ENCODE data around the gene DAAM2.

Gene DAAM2

DNA sequence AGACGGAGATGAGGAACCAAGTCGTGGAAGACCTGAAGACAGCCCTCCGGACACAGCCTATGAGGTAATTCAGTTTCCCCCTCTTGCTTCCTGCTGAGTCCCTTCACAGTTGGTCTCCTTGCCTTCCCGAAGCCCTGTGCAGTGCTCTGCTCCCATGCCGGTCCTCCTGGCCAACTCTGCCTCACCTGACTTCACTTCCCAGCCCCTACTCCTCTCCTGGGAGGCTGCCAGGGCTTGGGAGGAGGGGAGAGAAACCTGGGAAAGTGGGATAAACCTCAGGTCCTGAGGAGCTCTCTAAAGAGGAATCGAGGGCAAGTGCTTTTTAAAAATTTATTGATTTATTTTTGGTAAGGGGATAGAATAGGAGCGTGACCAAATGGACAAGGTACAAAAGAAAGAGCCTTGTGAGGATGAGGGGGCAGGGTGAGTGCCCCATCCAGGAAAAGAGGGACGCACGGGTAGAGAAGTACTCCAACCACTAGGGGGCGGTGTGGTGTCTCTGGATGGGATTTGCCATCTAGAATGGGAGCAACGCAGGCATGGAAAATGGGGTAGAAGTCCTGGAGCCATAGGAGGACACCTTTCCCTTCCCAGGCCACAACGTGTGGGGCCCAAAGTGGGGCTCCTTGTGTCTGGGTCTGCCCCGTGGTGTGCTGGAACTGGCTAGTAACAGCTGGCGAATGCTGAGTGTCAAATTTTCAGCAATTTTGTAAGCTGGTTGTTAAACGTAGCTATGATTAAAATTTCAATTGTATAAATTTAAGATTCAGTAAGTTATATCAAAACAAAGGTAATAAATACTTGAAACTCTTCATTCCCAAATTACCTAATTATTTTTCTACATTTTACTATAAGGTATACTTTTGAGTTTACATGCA lies 73.1 kb downstream of the DAAM2 start:
- Mint-ChIP-seq H3K4me1 (ENCODE audit: low read depth) (no peaks in the 10 kb centered on the region), H3K27me3 (peaks cover 4% of the 10 kb centered on the region), H3K27ac (no peak overlapping the region), H3K4me3 (no peak overlapping the region), H3K36me3 (ENCODE audit: low read depth) (no peaks in the 10 kb centered on the region), H3K9me3 (no peaks in the 10 kb centered on the region)

DNA sequence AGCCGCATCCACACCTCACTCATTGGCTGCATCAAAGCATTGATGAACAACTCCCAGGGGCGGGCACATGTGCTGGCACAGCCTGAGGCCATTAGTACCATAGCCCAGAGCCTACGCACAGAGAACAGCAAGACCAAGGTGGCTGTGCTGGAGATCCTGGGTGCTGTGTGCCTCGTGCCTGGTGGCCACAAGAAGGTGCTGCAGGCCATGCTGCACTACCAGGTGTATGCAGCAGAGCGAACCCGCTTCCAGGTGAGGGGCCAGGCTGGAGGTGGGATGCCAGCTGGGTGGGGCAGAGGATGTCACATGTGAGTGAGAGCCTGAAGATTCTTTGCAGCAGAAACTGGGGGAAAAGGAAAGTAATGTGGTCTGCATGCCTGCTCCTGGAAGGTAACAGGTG lies 75.4 kb downstream of the DAAM2 start:
- H3K4me3 Mint-ChIP-seq = no peak overlapping the region
- H3K27ac Mint-ChIP-seq = no peak overlapping the region
- H3K9me3 Mint-ChIP-seq = no peaks in the 10 kb centered on the region
- H3K4me1 Mint-ChIP-seq (ENCODE audit: low read depth) = no peaks in the 10 kb centered on the region
- H3K36me3 Mint-ChIP-seq (ENCODE audit: low read depth) = no peaks in the 10 kb centered on the region
- no peaks in the 10 kb centered on the region for H3K27me3 Mint-ChIP-seq

GRCh38 chr6:39870950-39871349 lies 78.8 kb downstream of the DAAM2 start:
- Mint-ChIP-seq H3K4me3 (no peak overlapping the region), H3K4me1 (ENCODE audit: low read depth) (no peaks in the 10 kb centered on the region), H3K27ac (no peak overlapping the region), H3K36me3 (ENCODE audit: low read depth) (no peaks in the 10 kb centered on the region), H3K9me3 (no peaks in the 10 kb centered on the region), H3K27me3 (no peaks in the 10 kb centered on the region)

GRCh38 chr6:39873439-39873838 lies 81.3 kb downstream of the DAAM2 start:
- Mint-ChIP-seq H3K27me3 (no peaks in the 10 kb centered on the region), H3K36me3 (ENCODE audit: low read depth) (no peaks in the 10 kb centered on the region), H3K9me3 (no peaks in the 10 kb centered on the region), H3K27ac (no peak overlapping the region), H3K4me3 (no peak overlapping the region), H3K4me1 (ENCODE audit: low read depth) (no peaks in the 10 kb centered on the region)

GRCh38 chr6:39876111-39876510 lies 83.9 kb downstream of the DAAM2 start:
- Mint-ChIP-seq H3K27me3 (no peaks in the 10 kb centered on the region), H3K36me3 (ENCODE audit: low read depth) (no peaks in the 10 kb centered on the region), H3K9me3 (no peaks in the 10 kb centered on the region), H3K27ac (no peak overlapping the region), H3K4me3 (no peak overlapping the region), H3K4me1 (ENCODE audit: low read depth) (no peaks in the 10 kb centered on the region)

- Mint-ChIP-seq H3K4me3 (no peak overlapping the region), H3K27ac (no peak overlapping the region), H3K36me3 (ENCODE audit: low read depth) (no peaks in the 10 kb centered on the region)
Observed at GRCh38 chr6:39876826-39877225, 84.7 kb downstream of the DAAM2 start.

DNA sequence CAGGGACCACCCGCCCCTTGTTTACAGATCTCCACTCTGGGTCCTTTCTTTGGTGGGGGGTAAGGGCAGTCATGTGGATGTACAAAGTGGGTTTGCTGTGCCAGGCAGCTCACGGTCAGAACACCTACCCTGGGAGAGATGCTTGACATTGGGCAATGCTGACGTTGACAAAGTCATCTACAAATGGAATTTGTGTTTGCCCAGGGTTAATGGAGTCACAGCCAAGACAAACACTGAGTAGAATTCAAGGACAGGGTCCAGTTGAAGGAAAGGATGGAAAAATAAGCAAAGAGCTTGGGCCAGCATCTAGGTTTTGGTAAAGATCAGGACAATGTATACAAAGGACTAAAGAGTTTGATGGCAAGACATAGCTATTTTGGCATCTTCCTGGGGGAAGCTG lies 87.4 kb downstream of the DAAM2 start:
- Mint-ChIP-seq H3K27me3 (no peaks in the 10 kb centered on the region), H3K4me3 (no peak overlapping the region), H3K27ac (no peak overlapping the region), H3K4me1 (ENCODE audit: low read depth) (no peaks in the 10 kb centered on the region), H3K36me3 (ENCODE audit: low read depth) (no peaks in the 10 kb centered on the region), H3K9me3 (no peaks in the 10 kb centered on the region)

More at GRCh38 chr6:39876826-39877225, 84.7 kb downstream of the DAAM2 start:
- Mint-ChIP-seq H3K27me3 (no peaks in the 10 kb centered on the region), H3K9me3 (no peaks in the 10 kb centered on the region), H3K4me1 (ENCODE audit: low read depth) (no peaks in the 10 kb centered on the region)

DNA sequence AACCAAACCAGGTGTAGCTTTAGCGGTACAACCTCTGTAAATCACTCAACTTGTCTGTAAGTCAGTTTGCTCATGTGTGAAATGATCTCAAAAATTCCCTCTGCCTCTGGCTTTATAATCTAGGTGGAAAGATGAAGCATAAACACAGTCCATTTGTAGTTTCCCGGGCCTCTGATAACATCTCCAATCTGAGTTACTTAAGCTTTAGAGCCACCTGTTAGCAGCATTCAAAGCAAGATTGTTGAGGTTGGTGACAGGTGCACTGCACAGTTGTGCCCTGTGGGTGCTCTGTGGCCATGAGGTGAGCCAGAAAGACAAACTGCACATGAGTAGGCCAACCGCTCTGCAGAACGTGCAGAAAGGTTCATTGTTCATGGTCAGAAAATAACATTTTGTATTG lies 88.4 kb downstream of the DAAM2 start:
- Mint-ChIP-seq H3K27me3 (no peaks in the 10 kb centered on the region), H3K4me3 (no peak overlapping the region), H3K4me1 (ENCODE audit: low read depth) (no peaks in the 10 kb centered on the region), H3K9me3 (no peaks in the 10 kb centered on the region), H3K36me3 (ENCODE audit: low read depth) (no peaks in the 10 kb centered on the region), H3K27ac (no peak overlapping the region)

DNA sequence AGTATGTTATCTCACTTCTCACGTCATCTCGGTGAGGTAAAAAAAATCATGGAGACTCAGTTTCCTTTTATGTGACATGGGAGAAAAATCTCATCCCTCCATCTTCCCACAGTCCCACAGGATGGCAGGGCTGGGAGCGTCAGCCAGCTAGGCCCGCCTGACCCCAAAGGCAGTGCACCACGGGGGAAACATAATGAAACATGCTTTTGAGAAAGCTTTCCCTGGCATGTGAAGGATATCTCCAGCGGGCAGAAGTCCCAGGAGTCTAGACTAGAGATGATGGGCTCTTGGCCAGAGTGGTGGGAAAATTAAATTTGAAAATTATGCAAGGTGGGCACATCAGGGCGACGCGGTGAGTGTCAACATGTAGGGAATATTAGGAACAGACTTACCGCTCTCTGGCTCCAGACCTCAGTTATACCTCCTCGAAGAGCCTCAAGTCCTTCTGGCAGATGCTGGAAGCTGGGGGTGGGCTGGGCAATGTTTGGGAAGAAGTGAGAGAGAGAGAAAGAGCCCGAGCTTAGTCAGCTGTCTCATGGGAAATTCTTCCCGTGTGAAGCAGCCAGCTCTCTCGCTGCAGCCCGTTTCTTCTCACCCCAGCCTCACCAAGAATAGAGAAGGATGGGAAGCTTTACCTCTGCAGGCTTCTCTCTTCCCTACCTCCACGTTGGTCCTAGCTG lies 89.8 kb downstream of the DAAM2 start:
- no peaks in the 10 kb centered on the region for H3K27me3 Mint-ChIP-seq
- H3K36me3 Mint-ChIP-seq (ENCODE audit: low read depth) = no peaks in the 10 kb centered on the region
- no peak overlapping the region for H3K4me3 Mint-ChIP-seq
- H3K4me1 Mint-ChIP-seq (ENCODE audit: low read depth) = no peaks in the 10 kb centered on the region
- H3K9me3 Mint-ChIP-seq = no peaks in the 10 kb centered on the region
- H3K27ac Mint-ChIP-seq = no peak overlapping the region

- H3K4me3 Mint-ChIP-seq = no peak overlapping the region
- no peaks in the 10 kb centered on the region for H3K4me1 Mint-ChIP-seq (ENCODE audit: low read depth)
- H3K36me3 Mint-ChIP-seq (ENCODE audit: low read depth) = no peaks in the 10 kb centered on the region
- no peak overlapping the region for H3K27ac Mint-ChIP-seq
- H3K9me3 Mint-ChIP-seq = no peaks in the 10 kb centered on the region
- no peaks in the 10 kb centered on the region for H3K27me3 Mint-ChIP-seq
Observed at GRCh38 chr6:39882531-39882899, 90.3 kb downstream of the DAAM2 start.

GRCh38 chr6:39884696-39885095 lies 92.5 kb downstream of the DAAM2 start:
- no peaks in the 10 kb centered on the region for H3K27me3 Mint-ChIP-seq

GRCh38 chr6:39885691-39886090 lies 93.5 kb downstream of the DAAM2 start:
- no peaks in the 10 kb centered on the region for H3K36me3 Mint-ChIP-seq (ENCODE audit: low read depth)
- H3K9me3 Mint-ChIP-seq = no peaks in the 10 kb centered on the region
- no peaks in the 10 kb centered on the region for H3K27me3 Mint-ChIP-seq
- no peak overlapping the region for H3K27ac Mint-ChIP-seq
- no peak overlapping the region for H3K4me3 Mint-ChIP-seq
- no peaks in the 10 kb centered on the region for H3K4me1 Mint-ChIP-seq (ENCODE audit: low read depth)

More at GRCh38 chr6:39884696-39885095, 92.5 kb downstream of the DAAM2 start:
- H3K27ac Mint-ChIP-seq = no peak overlapping the region
- no peaks in the 10 kb centered on the region for H3K36me3 Mint-ChIP-seq (ENCODE audit: low read depth)
- no peaks in the 10 kb centered on the region for H3K4me1 Mint-ChIP-seq (ENCODE audit: low read depth)
- no peaks in the 10 kb centered on the region for H3K9me3 Mint-ChIP-seq
- no peak overlapping the region for H3K4me3 Mint-ChIP-seq

- no peak overlapping the region for H3K4me3 Mint-ChIP-seq
- H3K4me1 Mint-ChIP-seq (ENCODE audit: low read depth) = no peaks in the 10 kb centered on the region
Observed at GRCh38 chr6:39886871-39887270, 94.7 kb downstream of the DAAM2 start.

DNA sequence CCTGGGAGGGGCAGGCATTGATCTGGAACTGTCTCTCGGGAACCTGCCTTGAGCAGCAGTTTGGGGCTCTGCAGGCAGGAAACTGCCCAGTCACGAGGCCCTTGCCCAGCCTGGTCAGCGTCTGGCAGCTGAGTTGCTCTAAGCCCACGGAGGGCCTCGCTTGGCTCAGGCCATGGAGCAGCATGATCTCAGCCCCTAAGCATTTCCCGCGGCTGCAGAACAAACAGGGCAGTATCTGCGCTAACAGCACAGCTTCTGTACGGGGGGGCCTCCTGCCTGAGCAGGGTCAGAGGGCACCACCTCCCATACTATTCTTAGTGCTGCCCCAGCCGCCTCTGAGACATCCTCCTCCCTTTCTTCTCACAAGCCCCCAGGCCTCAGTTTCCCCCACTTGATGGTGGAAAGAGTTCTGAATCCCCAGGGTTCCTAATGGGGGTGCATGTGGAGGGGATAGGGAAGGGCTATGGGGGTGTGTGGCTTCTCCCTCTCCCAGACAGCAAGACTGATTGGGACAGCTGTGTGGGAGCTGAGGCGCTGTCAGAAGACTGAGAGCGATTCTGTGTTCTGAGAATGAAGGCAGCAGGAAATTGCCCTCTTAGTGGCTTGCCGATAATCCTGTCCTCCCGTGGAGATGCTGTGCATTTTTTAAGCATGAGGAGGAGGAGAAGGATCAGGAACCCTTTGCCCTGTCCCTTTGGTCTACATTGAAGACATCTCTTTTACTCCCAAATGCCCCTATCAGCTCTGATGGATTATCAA lies 95.7 kb downstream of the DAAM2 start:
- H3K4me1 Mint-ChIP-seq (ENCODE audit: low read depth) = no peaks in the 10 kb centered on the region

More at GRCh38 chr6:39886871-39887270, 94.7 kb downstream of the DAAM2 start:
- no peaks in the 10 kb centered on the region for H3K9me3 Mint-ChIP-seq
- H3K36me3 Mint-ChIP-seq (ENCODE audit: low read depth) = no peaks in the 10 kb centered on the region
- H3K27me3 Mint-ChIP-seq = no peaks in the 10 kb centered on the region
- no peak overlapping the region for H3K27ac Mint-ChIP-seq

GRCh38 chr6:39889229-39889628 lies 97.1 kb downstream of the DAAM2 start:
- Mint-ChIP-seq H3K27me3 (no peaks in the 10 kb centered on the region), H3K4me1 (ENCODE audit: low read depth) (no peaks in the 10 kb centered on the region), H3K9me3 (no peaks in the 10 kb centered on the region), H3K4me3 (no peak overlapping the region), H3K27ac (no peak overlapping the region), H3K36me3 (ENCODE audit: low read depth) (no peaks in the 10 kb centered on the region)

More for the DNA sequence above, 95.7 kb downstream of the DAAM2 start:
- Mint-ChIP-seq H3K9me3 (no peaks in the 10 kb centered on the region), H3K27me3 (no peaks in the 10 kb centered on the region), H3K27ac (no peak overlapping the region), H3K4me3 (no peak overlapping the region), H3K36me3 (ENCODE audit: low read depth) (no peaks in the 10 kb centered on the region)
